GM21737 (cell line): ENCODE data around the gene SEC23B.
"Not testable (repeated sequence)": the region's sequence is repeated elsewhere in the genome, so short reads cannot be mapped to it uniquely, and the experiment has no call there.

Experiments
- ATAC-seq: cut with Tn5 transposase; IDR thresholded peaks from one replicate; pipeline ENCODE4 v1.9.1; 2021; ENCODE audit warnings: mild to moderate bottlenecking, moderate library complexity; ENCODE audit not compliant: unreplicated experiment

Gene SEC23B

GRCh38 chr20:18524646-18525045 lies 16.9 kb downstream of the SEC23B start:
- no peak for ATAC-seq

GRCh38 chr20:18526761-18527160 lies 19.0 kb downstream of the SEC23B start:
- ATAC-seq: not testable (repeated sequence)

GRCh38 chr20:18527339-18527738 lies 19.6 kb downstream of the SEC23B start:
- ATAC-seq: no peak

- no peak for ATAC-seq
Observed at GRCh38 chr20:18527836-18528235, 20.1 kb downstream of the SEC23B start.

GRCh38 chr20:18529041-18529440 lies 21.3 kb downstream of the SEC23B start:
- ATAC-seq: no peak

- ATAC-seq: no peak
Observed at GRCh38 chr20:18532626-18533025, 24.9 kb downstream of the SEC23B start.

- ATAC-seq: no peak
Observed at GRCh38 chr20:18533491-18533890, 25.8 kb downstream of the SEC23B start.

GRCh38 chr20:18533978-18534644 lies 26.4 kb downstream of the SEC23B start:
- no peak for ATAC-seq

GRCh38 chr20:18537651-18538050 lies 29.9 kb downstream of the SEC23B start:
- no peak for ATAC-seq

GRCh38 chr20:18541741-18542140 lies 34.0 kb downstream of the SEC23B start:
- no peak for ATAC-seq

GRCh38 chr20:18543216-18543615 lies 35.5 kb downstream of the SEC23B start:
- no peak for ATAC-seq

- ATAC-seq: no peak
Observed at GRCh38 chr20:18543932-18544331, 36.2 kb downstream of the SEC23B start.

- no peak for ATAC-seq
Observed at GRCh38 chr20:18545566-18545965, 37.8 kb downstream of the SEC23B start.

GRCh38 chr20:18548465-18548864 lies 40.7 kb downstream of the SEC23B start:
- ATAC-seq: no peak

GRCh38 chr20:18553746-18554145 lies 46.0 kb downstream of the SEC23B start:
- ATAC-seq: no peak

GRCh38 chr20:18566892-18567738 lies 59.4 kb downstream of the SEC23B start, which contains the start of gene SMIM26:
TSS of gene SMIM26 (plus strand) at chr20:18567432. CDS start at chr20:18567479, 47 bp downstream.
- peak; percentile 98 for ATAC-seq

- ATAC-seq: peak; percentile 17
Observed at GRCh38 chr20:18567739-18568091, 60.0 kb downstream of the SEC23B start.

GRCh38 chr20:18571009-18571408 lies 63.3 kb downstream of the SEC23B start:
- ATAC-seq: no peak

- no peak for ATAC-seq
Observed at GRCh38 chr20:18571578-18571977, 63.8 kb downstream of the SEC23B start.

- no peak for ATAC-seq
Observed at GRCh38 chr20:18577942-18578341, 70.2 kb downstream of the SEC23B start.

GRCh38 chr20:18578581-18578980 lies 70.8 kb downstream of the SEC23B start:
- ATAC-seq: no peak

GRCh38 chr20:18580012-18580411 lies 72.3 kb downstream of the SEC23B start:
- no peak for ATAC-seq
